Panc1 (cell line): ENCODE measurements around the gene FBXW12. TPM values are rescaled to one million over a fixed set of nuclear protein-coding genes. Genes with fewer than 3 reads are reported as not detected.

Source experiments
- ATAC-seq: fragments of 200-7000 bp; cut with Tn5 transposase; 2 replicates; pipeline ENCODE4 v1.9.1; 2020; ENCODE audit warnings: mild to moderate bottlenecking, moderate library complexity
- BruUV-seq: library from RNA; stranded (reverse); fragments of 400-500 nt; replicated peaks from 2 replicates; lab custom pipeline; 2021; lab: Mats Ljungman, UMichigan
- CTCF ChIA-PET: fragments of 300-600 bp; sonication (Branson Sonifier 250); formaldehyde crosslinking; loops from one replicate; lab custom pipeline; 2022; ENCODE audit warnings: antibody characterized with exemption; lab: Charles Lee
- POLR2A ChIA-PET: fragments of 300-600 bp; sonication (Branson Sonifier 250); formaldehyde crosslinking; loops from one replicate; lab custom pipeline; 2022; ENCODE audit warnings: antibody characterized with exemption; lab: Charles Lee
- DNase-seq: peaks from one replicate; pipeline ENCODE4 v3.0.0-alpha.2; 2010; ENCODE audit warnings: low read depth, low spot score
- H3K27ac ChIP-seq: 2 replicates; pipeline ENCODE4 v1.5.1; 2011; ENCODE audit warnings: mild to moderate bottlenecking, low read length, inconsistent platforms
- H3K27me3 ChIP-seq: fragments of 200-500 bp; sonication (Bioruptor generic); 2 replicates; pipeline ENCODE4 v1.6.0; 2014; ENCODE audit warnings: low read length, inconsistent platforms; ENCODE audit not compliant: control insufficient read depth, insufficient read depth
- H3K36me3 ChIP-seq: fragments of 200-500 bp; sonication (Bioruptor generic); 2 replicates; pipeline ENCODE4 v1.5.1; 2014; ENCODE audit warnings: inconsistent platforms, mild to moderate bottlenecking, low read length, moderate library complexity; ENCODE audit not compliant: control insufficient read depth, insufficient read depth
- H3K4me1 ChIP-seq: 2 replicates; pipeline ENCODE4 v1.5.1; 2011; ENCODE audit warnings: inconsistent platforms, mild to moderate bottlenecking, low read length, moderate library complexity; ENCODE audit not compliant: control insufficient read depth, insufficient read depth
- H3K4me3 ChIP-seq, 2 experiments: 2 replicates each; pipeline ENCODE4 v1.5.1; 2011 to 2012; ENCODE audit warnings: low read depth in 2 of 2, low read length in 2 of 2, mild to moderate bottlenecking in 2 of 2, inconsistent platforms in 1 of 2, moderate library complexity in 1 of 2
- H3K9me3 ChIP-seq: fragments of 200-500 bp; sonication (Bioruptor generic); 2 replicates; pipeline ENCODE4 v1.5.1; 2014; ENCODE audit warnings: low read depth, mild to moderate bottlenecking, inconsistent platforms, low read length, moderate library complexity; ENCODE audit not compliant: control insufficient read depth, insufficient read depth
- CTCF ChIP-seq: fragments of 450-650 bp; IDR thresholded peaks from 2 replicates; pipeline ENCODE4 v1.5.1; 2017; ENCODE audit warnings: mild to moderate bottlenecking
- POLR2AphosphoS5 ChIP-seq: IDR thresholded peaks from 2 replicates; pipeline ENCODE4 v1.6.1; 2012; ENCODE audit warnings: mild to moderate bottlenecking, low read depth, low read length, moderate library complexity
- SIN3A ChIP-seq: IDR thresholded peaks from 2 replicates; pipeline ENCODE4 v1.6.1; 2012; ENCODE audit warnings: low read depth, mild to moderate bottlenecking, low read length, moderate library complexity, borderline replicate concordance; ENCODE audit not compliant: insufficient read depth
- TCF7L2 ChIP-seq: IDR thresholded peaks from 2 replicates; pipeline ENCODE4 v1.6.1; 2011; ENCODE audit warnings: mild to moderate bottlenecking, low read depth, low read length, inconsistent platforms
- in situ Hi-C: cut with HindIII; loops from 2 replicates; pipeline ENCODE4 v1.10.0; 2016; ENCODE audit warnings: low sequenced_read_pairs, low pct_unique_long_range_greater_than_20kb
- intact Hi-C: fragments of 100-400 bp; cut with micrococcal nuclease; formaldehyde crosslinking; loops from one replicate; pipeline ENCODE4 v1.10.0; 2022; ENCODE audit not compliant: unreplicated experiment
- total RNA-seq: library from RNA; stranded (reverse); gene quantifications from one replicate; pipeline ENCODE4 v1.2.1, GENCODE V29; 2021; ENCODE audit not compliant: unreplicated experiment
- TF ChIP-seq, protein P1 (sequence below), 2 experiments: IDR thresholded peaks; 2 replicates each; pipeline ENCODE4 v1.6.1; 2011 to 2012; ENCODE audit warnings: low read depth in 2 of 2, control low read depth in 1 of 2, low read length in 1 of 2, mild to moderate bottlenecking in 1 of 2, moderate library complexity in 1 of 2; ENCODE audit not compliant: insufficient read depth in 1 of 2

FBXW12 gene
- total RNA-seq, 1 experiment from 2014 or later = not detected

DNA sequence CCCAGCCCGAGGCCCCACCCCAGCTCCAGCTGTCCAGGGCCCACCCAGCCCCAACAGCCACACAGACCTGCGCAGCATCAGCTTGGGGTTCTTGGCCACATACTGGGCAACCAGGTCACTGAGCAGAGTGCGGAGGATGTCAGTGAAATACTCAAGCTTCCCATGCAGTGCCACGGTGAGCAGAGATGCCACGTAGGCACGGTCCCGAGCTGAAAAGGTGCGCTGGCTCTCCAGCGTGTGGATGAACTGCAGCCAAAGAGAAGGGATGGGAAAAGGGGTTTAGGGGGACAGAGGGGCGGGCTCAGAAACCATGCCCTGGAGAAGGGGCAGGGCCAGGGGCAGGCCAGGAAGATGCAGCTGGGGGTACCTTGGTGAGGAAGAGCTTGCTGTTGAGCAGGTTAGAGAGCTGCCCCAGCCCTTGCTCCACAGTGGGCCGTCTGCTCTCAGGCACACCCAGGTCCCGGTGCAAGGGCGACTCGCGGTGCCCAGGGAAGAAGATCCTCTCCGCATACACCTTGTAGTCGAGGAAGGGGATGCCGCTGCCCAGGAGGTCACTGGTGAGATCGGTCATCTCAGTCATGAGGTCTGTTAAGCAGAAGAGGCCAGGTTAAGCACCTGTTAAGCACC lies 40.5 kb downstream of the FBXW12 start:
- Histone ChIP-seq H3K27ac (no peak overlapping the region), H3K4me3 (no peak overlapping the region), H3K9me3 (no peaks in the 10 kb centered on the region), H3K36me3 (no peaks in the 10 kb centered on the region), H3K27me3 (no peaks in the 10 kb centered on the region), H3K4me1 (no peaks in the 10 kb centered on the region)
- ChIA-PET CTCF (interaction anchor here (1.7 kb wide), 1 partner anchor 24 kb away, joined by 6 read pairs; no protein-coding TSS in a partner anchor), POLR2A (no interaction called here)
- TF ChIP-seq SIN3A (no peak), POLR2AphosphoS5 (no peak), TCF7L2 (no peak), CTCF (no peak)
- TF ChIP-seq, protein P1, sequence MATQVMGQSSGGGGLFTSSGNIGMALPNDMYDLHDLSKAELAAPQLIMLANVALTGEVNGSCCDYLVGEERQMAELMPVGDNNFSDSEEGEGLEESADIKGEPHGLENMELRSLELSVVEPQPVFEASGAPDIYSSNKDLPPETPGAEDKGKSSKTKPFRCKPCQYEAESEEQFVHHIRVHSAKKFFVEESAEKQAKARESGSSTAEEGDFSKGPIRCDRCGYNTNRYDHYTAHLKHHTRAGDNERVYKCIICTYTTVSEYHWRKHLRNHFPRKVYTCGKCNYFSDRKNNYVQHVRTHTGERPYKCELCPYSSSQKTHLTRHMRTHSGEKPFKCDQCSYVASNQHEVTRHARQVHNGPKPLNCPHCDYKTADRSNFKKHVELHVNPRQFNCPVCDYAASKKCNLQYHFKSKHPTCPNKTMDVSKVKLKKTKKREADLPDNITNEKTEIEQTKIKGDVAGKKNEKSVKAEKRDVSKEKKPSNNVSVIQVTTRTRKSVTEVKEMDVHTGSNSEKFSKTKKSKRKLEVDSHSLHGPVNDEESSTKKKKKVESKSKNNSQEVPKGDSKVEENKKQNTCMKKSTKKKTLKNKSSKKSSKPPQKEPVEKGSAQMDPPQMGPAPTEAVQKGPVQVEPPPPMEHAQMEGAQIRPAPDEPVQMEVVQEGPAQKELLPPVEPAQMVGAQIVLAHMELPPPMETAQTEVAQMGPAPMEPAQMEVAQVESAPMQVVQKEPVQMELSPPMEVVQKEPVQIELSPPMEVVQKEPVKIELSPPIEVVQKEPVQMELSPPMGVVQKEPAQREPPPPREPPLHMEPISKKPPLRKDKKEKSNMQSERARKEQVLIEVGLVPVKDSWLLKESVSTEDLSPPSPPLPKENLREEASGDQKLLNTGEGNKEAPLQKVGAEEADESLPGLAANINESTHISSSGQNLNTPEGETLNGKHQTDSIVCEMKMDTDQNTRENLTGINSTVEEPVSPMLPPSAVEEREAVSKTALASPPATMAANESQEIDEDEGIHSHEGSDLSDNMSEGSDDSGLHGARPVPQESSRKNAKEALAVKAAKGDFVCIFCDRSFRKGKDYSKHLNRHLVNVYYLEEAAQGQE (IDR thresholded peaks at IDR 0.05; ENCODE audit: insufficient read depth in 1 of 2, low read depth in 2 of 2, low read length in 1 of 2) = no peak
- in situ Hi-C loops (no loop called here), intact Hi-C loops (no loop called here)
- no peak for DNase-seq
- ATAC-seq = no peak
- BruUV-seq = TSS peak; percentile 66

GRCh38 chr3:48413086-48413485 lies 41.1 kb downstream of the FBXW12 start:
- Histone ChIP-seq H3K9me3 (no peaks in the 10 kb centered on the region), H3K36me3 (no peaks in the 10 kb centered on the region), H3K27me3 (no peaks in the 10 kb centered on the region), H3K4me1 (no peaks in the 10 kb centered on the region), H3K4me3 (no peak overlapping the region), H3K27ac (no peak overlapping the region)
- TF ChIP-seq CTCF (no peak), POLR2AphosphoS5 (no peak), TCF7L2 (no peak), SIN3A (no peak)
- TF ChIP-seq, protein P1 (IDR thresholded peaks at IDR 0.05; ENCODE audit: insufficient read depth in 1 of 2, low read depth in 2 of 2, low read length in 1 of 2) = no peak
- ChIA-PET CTCF (no interaction called here), POLR2A (no interaction called here)
- intact Hi-C loops = no loop called here
- in situ Hi-C loops = no loop called here
- ATAC-seq = no peak
- no peak for DNase-seq
- no TSS peak for BruUV-seq
